Left colon (tissue), 2 donors: ENCODE data around the gene GRAP. TPM values are rescaled to one million over a fixed set of nuclear protein-coding genes. Genes with fewer than 3 reads are reported as not detected.
"Not testable (repeated sequence)": the region's sequence is repeated elsewhere in the genome, so short reads cannot be mapped to it uniquely, and the experiment has no call there.

Experiments used
- ATAC-seq: fragments of 200-7000 bp; cut with Tn5 transposase; one replicate; pipeline ENCODE4 v1.9.1; 2020; ENCODE audit warnings: mild to moderate bottlenecking, moderate library complexity
- DNase-seq, 2 donors: peaks; one replicate each; pipeline ENCODE4 v3.0.0-alpha.2; 2020
- intact Hi-C, 2 donors: fragments of 100-400 bp; cut with DNase I in 1 of 2; cut with micrococcal nuclease in 1 of 2; formaldehyde crosslinking; loops; one replicate each; pipeline versions ENCODE4 v1.11.2 to v1.14.0; 2022; cut with DNase I, micrococcal nuclease
- total RNA-seq, 2 donors: library from RNA; stranded (reverse); fragmentation: NEBNext Ultra II Directional; extraction: Animal tissue kit (Norgen Biotek cat#: 25700); gene quantifications; one replicate each; pipeline ENCODE4 v1.2.1, GENCODE V29; 2021
- donor health status: DM: no; HTN: no; CAD: no.
- donor health status: DM: yes; HTN: yes; CAD: no.

Gene GRAP
- total RNA-seq, 2 donors from 2014 or later, result 0.79 to 1.5 TPM

GRCh38 chr17:19022128-19022527 is 24.6 kb downstream of the GRAP start:
- DNase-seq, result no peak
- intact Hi-C loops, result no loop called here

GRCh38 chr17:19021622-19022083 is 25.1 kb downstream of the GRAP start:
- ATAC-seq, result no peak
- DNase-seq, result no peak
- intact Hi-C loops, result no loop called here

More at GRCh38 chr17:19022128-19022527, 24.6 kb downstream of the GRAP start:
- no peak for ATAC-seq

GRCh38 chr17:19021011-19021621 is 25.6 kb downstream of the GRAP start:
- DNase-seq, ATAC-seq, intact Hi-C loops: not testable (repeated sequence)

GRCh38 chr17:19020016-19020415 is 26.7 kb downstream of the GRAP start:
- ATAC-seq (no peak), DNase-seq (peak; percentile 2 to 13)
- intact Hi-C loops, result no loop called here

GRCh38 chr17:19019041-19019941 is 27.5 kb downstream of the GRAP start:
- no peak for ATAC-seq
- peak; percentile 8 to 26 for DNase-seq
- intact Hi-C loops, result no loop called here

- DNase-seq (peak; percentile 5 to 18), ATAC-seq (no peak)
- intact Hi-C loops, result no loop called here
Observed at GRCh38 chr17:19018600-19018950, 28.2 kb downstream of the GRAP start.

GRCh38 chr17:19017804-19018599 is 28.8 kb downstream of the GRAP start:
- ATAC-seq (peak; percentile 86), DNase-seq (peak in 1 of 2 donors; percentile 56)
- intact Hi-C loops, result no loop called here

GRCh38 chr17:19017401-19017800 is 29.4 kb downstream of the GRAP start:
- ATAC-seq (no peak), DNase-seq (peak in 1 of 2 donors; percentile 7)
- intact Hi-C loops, result no loop called here

GRCh38 chr17:19016881-19017280 is 29.9 kb downstream of the GRAP start:
- intact Hi-C loops, result no loop called here
- ATAC-seq, result no peak
- DNase-seq, result peak in 1 of 2 donors; percentile 9

GRCh38 chr17:19016297-19016696 is 30.5 kb downstream of the GRAP start:
- ATAC-seq, result no peak
- intact Hi-C loops, result no loop called here
- peak in 1 of 2 donors; percentile 2 for DNase-seq

- ATAC-seq (no peak), DNase-seq (no peak)
- intact Hi-C loops, result no loop called here
Observed at GRCh38 chr17:19015428-19015827, 31.3 kb downstream of the GRAP start.

GRCh38 chr17:19014628-19015215 is 32.0 kb downstream of the GRAP start:
- DNase-seq (no peak), ATAC-seq (no peak)
- intact Hi-C loops, result no loop called here

GRCh38 chr17:19013806-19014627 is 32.7 kb downstream of the GRAP start:
- intact Hi-C loops, result no loop called here
- DNase-seq, result no peak

GRCh38 chr17:19013226-19013625 is 33.5 kb downstream of the GRAP start:
- intact Hi-C loops, result no loop called here
- no peak for DNase-seq
- ATAC-seq, result no peak

More at GRCh38 chr17:19013806-19014627, 32.7 kb downstream of the GRAP start:
- no peak for ATAC-seq

- no peak for DNase-seq
- ATAC-seq, result no peak
- intact Hi-C loops, result no loop called here
Observed at GRCh38 chr17:19012171-19013080, 34.3 kb downstream of the GRAP start.

- intact Hi-C loops, result no loop called here
- ATAC-seq, result peak; percentile 4
- no peak for DNase-seq
Observed at GRCh38 chr17:19011581-19011980, 35.2 kb downstream of the GRAP start.
